GM21619 (cell line): ENCODE results near the gene PPIF.

ENCODE experiments used
- ATAC-seq: cut with Tn5 transposase; IDR thresholded peaks from one replicate; pipeline ENCODE4 v1.9.1; 2021; ENCODE audit not compliant: unreplicated experiment

PPIF gene

GRCh38 chr10:79347894-79348639 lies 798 bp downstream of the PPIF start:
- ATAC-seq: peak; percentile 67

- ATAC-seq: no peak
Observed at GRCh38 chr10:79348640-79348988, 1.3 kb downstream of the PPIF start.

GRCh38 chr10:79349072-79349491 lies 1.8 kb downstream of the PPIF start:
- ATAC-seq: no peak

GRCh38 chr10:79349766-79350406 lies 2.6 kb downstream of the PPIF start:
- no peak for ATAC-seq

- ATAC-seq: no peak
Observed at GRCh38 chr10:79350407-79351154, 3.3 kb downstream of the PPIF start.

GRCh38 chr10:79351332-79351731 lies 4.1 kb downstream of the PPIF start:
- ATAC-seq: no peak

GRCh38 chr10:79352035-79352877 lies 5.0 kb downstream of the PPIF start:
- no peak for ATAC-seq

GRCh38 chr10:79353000-79353406 lies 5.7 kb downstream of the PPIF start:
- no peak for ATAC-seq

- ATAC-seq: no peak
Observed at GRCh38 chr10:79353726-79354125, 6.5 kb downstream of the PPIF start.

GRCh38 chr10:79354141-79354540 lies 6.9 kb downstream of the PPIF start:
- no peak for ATAC-seq

GRCh38 chr10:79354615-79355014 lies 7.3 kb downstream of the PPIF start:
- no peak for ATAC-seq

GRCh38 chr10:79355420-79356017 lies 8.2 kb downstream of the PPIF start:
- ATAC-seq: no peak

- ATAC-seq: no peak
Observed at GRCh38 chr10:79356104-79356503, 8.8 kb downstream of the PPIF start.

GRCh38 chr10:79357180-79357579 lies 9.9 kb downstream of the PPIF start:
- no peak for ATAC-seq

GRCh38 chr10:79358811-79359210 lies 11.5 kb downstream of the PPIF start:
- ATAC-seq: no peak

- no peak for ATAC-seq
Observed at GRCh38 chr10:79359816-79360498, 12.7 kb downstream of the PPIF start.

- no peak for ATAC-seq
Observed at GRCh38 chr10:79360499-79361342, 13.5 kb downstream of the PPIF start.

- ATAC-seq: no peak
Observed at GRCh38 chr10:79361726-79362397, 14.6 kb downstream of the PPIF start.
